Gastrocnemius medialis (tissue), 4 donors: ENCODE data around the gene FNDC3B. TPM values are rescaled to one million over a fixed set of nuclear protein-coding genes. Genes with fewer than 3 reads are reported as not detected.
A peak's percentile ranks its signal among the peaks of the same experiment; 100 is the strongest.

Source experiments
- ATAC-seq, 2 donors: fragments of 150-250 bp; one replicate each; pipeline ENCODE4 v1.9.1; 2016
- DNase-seq, 2 donors: peaks; one replicate each; pipeline ENCODE4 v3.0.0-alpha.2; 2019
- H3K27ac ChIP-seq, 4 donors: fragments of 200-600 bp; sonication (generic); 1 replicate in 1 of 4; 2 replicates in 3 of 4; pipeline ENCODE4 v1.5.1; 2016 to 2018; ENCODE audit warnings: mild to moderate bottlenecking in 2 of 4, moderate library complexity in 1 of 4
- H3K27me3 ChIP-seq, 3 donors: fragments of 200-600 bp; sonication (generic) in 2 of 3; 1 replicate in 1 of 3; 2 replicates in 2 of 3; pipeline versions ENCODE4 v1.5.1 to v1.6.0; 2016 to 2019; ENCODE audit warnings: mild to moderate bottlenecking in 1 of 3, moderate library complexity in 1 of 3
- H3K36me3 ChIP-seq, 2 donors: fragments of 200-600 bp; sonication (generic) in 1 of 2; one replicate each; pipeline ENCODE4 v1.5.1; 2017 to 2018
- H3K4me1 ChIP-seq, 2 donors: fragments of 200-600 bp; sonication (generic) in 1 of 2; one replicate each; pipeline ENCODE4 v1.5.1; 2016 to 2017; ENCODE audit warnings: mild to moderate bottlenecking in 2 of 2
- H3K4me3 ChIP-seq, 4 donors: fragments of 200-600 bp; sonication (generic) in 3 of 4; 1 replicate in 1 of 4; 2 replicates in 3 of 4; pipeline ENCODE4 v1.5.1; 2016 to 2019; ENCODE audit warnings: mild to moderate bottlenecking in 2 of 4
- H3K9me3 ChIP-seq, 3 donors: fragments of 200-600 bp; sonication (generic) in 2 of 3; 1 replicate in 1 of 3; 2 replicates in 2 of 3; pipeline ENCODE4 v1.5.1; 2016 to 2019
- CTCF ChIP-seq, 5 experiments: fragments of 450-650 bp in 3 of 5; fragments of 200-600 bp in 2 of 5; sonication (generic) in 2 of 5; IDR thresholded peaks in 4 of 5; conservative IDR thresholded peaks in 1 of 5; 1 replicate in 4 of 5; 2 replicates in 1 of 5; pipeline ENCODE4 v1.5.1; 2016 to 2019; ENCODE audit warnings: antibody characterized with exemption in 5 of 5, mild to moderate bottlenecking in 3 of 5, moderate library complexity in 3 of 5
- POLR2A ChIP-seq, 2 donors: fragments of 450-650 bp; IDR thresholded peaks; one replicate each; pipeline ENCODE4 v1.6.1; 2017; ENCODE audit warnings: antibody characterized with exemption in 2 of 2, mild to moderate bottlenecking in 2 of 2, moderate library complexity in 2 of 2
- in situ Hi-C, 4 donors: fragments of 200-750 bp; cut with MboI; loops; one replicate each; pipeline versions ENCODE4 v1.15.0 to v1.8.0; 2017; ENCODE audit warnings: low sequenced_read_pairs in 4 of 4
- intact Hi-C: fragments of 100-400 bp; cut with DNase I; formaldehyde crosslinking; loops from one replicate; pipeline ENCODE4 v1.15.1; 2023; ENCODE audit warnings: low total_unique reads
- total RNA-seq, 4 donors: library from RNA; depleted of rRNA; stranded (reverse); fragments of >200 nt; gene quantifications; one replicate each; pipeline versions ENCODE4 v1.1.0 to v1.2.3, GENCODE V29; 2016

FNDC3B gene
- total RNA-seq, 4 donors from 2014 or later: 42.5 to 110 (median 74.2) TPM

DNA sequence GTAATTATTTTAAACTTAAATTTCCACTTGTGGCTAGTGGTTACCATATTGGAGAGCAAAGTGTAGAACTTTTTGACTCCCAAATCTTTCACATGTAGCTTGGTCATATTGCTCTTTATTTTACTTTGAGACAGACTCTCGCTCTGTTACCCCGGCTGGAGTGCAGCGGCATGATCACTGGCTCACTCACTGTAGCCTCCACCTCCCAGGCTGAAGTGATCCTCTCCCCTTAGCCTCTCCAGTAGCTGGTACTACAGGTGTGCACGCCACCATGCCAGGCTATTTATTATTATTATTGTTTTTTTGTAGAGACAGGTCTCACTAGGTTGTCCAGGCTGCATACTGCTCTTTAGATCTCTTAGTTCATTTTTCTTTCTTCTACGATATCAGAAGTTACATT lies 3.9 kb downstream of the FNDC3B start:
- no peak for DNase-seq
- no peak for ATAC-seq
- no peaks in the 10 kb centered on the region for H3K9me3 ChIP-seq
- peaks cover 58 to 71% of the 10 kb centered on the region in 2 donors for H3K4me1 ChIP-seq
- in situ Hi-C loops: loop anchor here in 3 of 4 donors (10.0 to 25.0 kb wide), 3 partner anchors 269 to 444 kb away; no protein-coding TSS in a partner anchor
- peak overlapping the region in 1 of 4 donors; percentile 100 for H3K4me3 ChIP-seq
- no peaks in the 10 kb centered on the region for H3K27me3 ChIP-seq
- H3K36me3 ChIP-seq: no peaks in the 10 kb centered on the region
- intact Hi-C loops: loop anchor here (5.0 kb wide), 3 partner anchors 54 to 234 kb away; no protein-coding TSS in a partner anchor
- peak overlapping the region; percentile 99 to 100 (median 99) for H3K27ac ChIP-seq
- TF ChIP-seq CTCF (IDR thresholded peaks at IDR 0.05 in 4 of 5, conservative IDR thresholded peaks at IDR 0.05 in 1 of 5) (no peak), POLR2A (IDR thresholded peaks at IDR 0.05) (no peak)

- H3K27ac ChIP-seq: peak overlapping the region; percentile 99 to 100 (median 99)
- H3K4me3 ChIP-seq: peak overlapping the region in 1 of 4 donors; percentile 7
- in situ Hi-C loops: loop anchor here in 3 of 4 donors (10.0 to 25.0 kb wide), 3 partner anchors 269 to 444 kb away; no protein-coding TSS in a partner anchor
These were observed 4.4 kb downstream of the FNDC3B start for GRCh38 chr3:172043766-172044165.

GRCh38 chr3:172044833-172045585 lies 5.6 kb downstream of the FNDC3B start:
- Histone ChIP-seq H3K27me3 (no peaks in the 10 kb centered on the region), H3K36me3 (no peaks in the 10 kb centered on the region), H3K27ac (peak overlapping the region; percentile 61 to 100 (median 99)), H3K9me3 (no peaks in the 10 kb centered on the region), H3K4me3 (no peak overlapping the region), H3K4me1 (peaks cover 58 to 72% of the 10 kb centered on the region in 2 donors)
- TF ChIP-seq POLR2A (IDR thresholded peaks at IDR 0.05) (no peak), CTCF (IDR thresholded peaks at IDR 0.05 in 4 of 5, conservative IDR thresholded peaks at IDR 0.05 in 1 of 5) (no peak)
- ATAC-seq: no peak
- no peak for DNase-seq
- in situ Hi-C loops: loop anchor here in 3 of 4 donors (10.0 to 25.0 kb wide), 3 partner anchors 267 to 442 kb away; no protein-coding TSS in a partner anchor
- intact Hi-C loops: loop anchor here (5.0 kb wide), 3 partner anchors 52 to 232 kb away; no protein-coding TSS in a partner anchor

More at GRCh38 chr3:172043766-172044165, 4.4 kb downstream of the FNDC3B start:
- TF ChIP-seq CTCF (IDR thresholded peaks at IDR 0.05 in 4 of 5, conservative IDR thresholded peaks at IDR 0.05 in 1 of 5): no peak
- TF ChIP-seq POLR2A (IDR thresholded peaks at IDR 0.05): no peak
- DNase-seq: no peak
- Histone ChIP-seq H3K9me3 (no peaks in the 10 kb centered on the region), H3K4me1 (peaks cover 58 to 72% of the 10 kb centered on the region in 2 donors), H3K36me3 (no peaks in the 10 kb centered on the region), H3K27me3 (no peaks in the 10 kb centered on the region)
- intact Hi-C loops: loop anchor here (5.0 kb wide), 3 partner anchors 54 to 234 kb away; no protein-coding TSS in a partner anchor
- ATAC-seq: no peak

GRCh38 chr3:172046268-172046915 lies 7.0 kb downstream of the FNDC3B start:
- Histone ChIP-seq H3K9me3 (no peaks in the 10 kb centered on the region), H3K36me3 (peaks cover 0 to 4% of the 10 kb centered on the region in 2 donors), H3K27me3 (no peaks in the 10 kb centered on the region), H3K27ac (peak overlapping the region; percentile 10 to 100 (median 34)), H3K4me1 (peaks cover 57 to 66% of the 10 kb centered on the region in 2 donors), H3K4me3 (no peak overlapping the region)
- DNase-seq: no peak
- intact Hi-C loops: no loop called here
- in situ Hi-C loops: loop anchor here in 3 of 4 donors (10.0 to 25.0 kb wide), 3 partner anchors 266 to 441 kb away; no protein-coding TSS in a partner anchor
- TF ChIP-seq CTCF (IDR thresholded peaks at IDR 0.05 in 4 of 5, conservative IDR thresholded peaks at IDR 0.05 in 1 of 5) (no peak), POLR2A (IDR thresholded peaks at IDR 0.05) (no peak)
- ATAC-seq: no peak
